Mesendoderm (in vitro differentiated cells): ENCODE data around the gene CAMTA1.

ENCODE experiments used
- DNase-seq: peaks from one replicate; pipeline ENCODE4 v3.0.0; 2013
- H2AK5ac ChIP-seq: 2 replicates; pipeline ENCODE4 v1.6.1; 2013; ENCODE audit warnings: low read length, inconsistent platforms
- H2BK120ac ChIP-seq: 2 replicates; pipeline ENCODE4 v1.6.1; 2013; ENCODE audit warnings: low read depth, mild to moderate bottlenecking, low read length, moderate library complexity, mixed read lengths
- H2BK15ac ChIP-seq: replicated peaks from 2 replicates; pipeline ENCODE4 v1.6.1; 2013; ENCODE audit warnings: low read depth, mild to moderate bottlenecking, moderate library complexity
- H2BK5ac ChIP-seq: 2 replicates; pipeline ENCODE4 v1.6.1; 2013; ENCODE audit warnings: low read length, inconsistent platforms
- H3K18ac ChIP-seq: 2 replicates; pipeline ENCODE4 v1.6.1; 2013; ENCODE audit warnings: mild to moderate bottlenecking, low read length, mixed read lengths
- H3K23ac ChIP-seq: one replicate; pipeline ENCODE4 v1.6.1; 2013; ENCODE audit warnings: low read length
- H3K27ac ChIP-seq: 2 replicates; pipeline ENCODE4 v1.5.1; 2013; ENCODE audit warnings: low read depth, mild to moderate bottlenecking, inconsistent platforms, low read length, moderate library complexity
- H3K27me3 ChIP-seq: 2 replicates; pipeline ENCODE4 v1.6.1; 2013; ENCODE audit warnings: low read length, control low read depth, mild to moderate bottlenecking, inconsistent platforms; ENCODE audit not compliant: insufficient read depth, poor library complexity
- H3K36me3 ChIP-seq: 2 replicates; pipeline ENCODE4 v1.6.1; 2013; ENCODE audit warnings: low read length, inconsistent platforms; ENCODE audit not compliant: control insufficient read depth, insufficient read depth
- H3K4ac ChIP-seq: one replicate; pipeline ENCODE4 v1.6.1; 2013; ENCODE audit warnings: low read depth, mild to moderate bottlenecking, low read length, moderate library complexity
- H3K4me1 ChIP-seq: 2 replicates; pipeline ENCODE4 v1.6.1; 2013; ENCODE audit warnings: low read depth, low read length, inconsistent platforms; ENCODE audit not compliant: control insufficient read depth
- H3K4me2 ChIP-seq: 2 replicates; pipeline ENCODE4 v1.6.1; 2013; ENCODE audit warnings: low read length
- H3K4me3 ChIP-seq: 2 replicates; pipeline ENCODE4 v1.5.1; 2013; ENCODE audit warnings: mild to moderate bottlenecking, low read length
- H3K56ac ChIP-seq: one replicate; pipeline ENCODE4 v1.6.1; 2013; ENCODE audit warnings: low read length
- H3K79me1 ChIP-seq: 2 replicates; pipeline ENCODE4 v1.6.1; 2013; ENCODE audit warnings: low read length, inconsistent platforms
- H3K79me2 ChIP-seq: 2 replicates; pipeline ENCODE4 v1.6.1; 2013; ENCODE audit warnings: mild to moderate bottlenecking, low read length; ENCODE audit not compliant: control insufficient read depth, insufficient read depth
- H3K9ac ChIP-seq: 2 replicates; pipeline ENCODE4 v1.6.1; 2013; ENCODE audit warnings: low read length, inconsistent platforms
- H4K5ac ChIP-seq: one replicate; pipeline ENCODE4 v1.6.1; 2013; ENCODE audit warnings: low read length
- H4K8ac ChIP-seq: one replicate; pipeline ENCODE4 v1.6.1; 2013; ENCODE audit warnings: low read depth, mild to moderate bottlenecking, control low read depth, low read length, moderate library complexity
- WGBS: extraction: QIAGEN DNeasy Blood & Tissue Kit; methylation state at CpG from one replicate; pipeline ENCODE4 v1.1.7; 2013; ENCODE audit warnings: low lambda C conversion rate, missing lambda C conversion rate; ENCODE audit not compliant: insufficient coverage; ENCODE audit errors: extremely low coverage; 5-methylcytosine and 5-hydroxymethylcytosine counted together

CAMTA1 gene

GRCh38 chr1:7253988-7254587 lies 468.8 kb downstream of the CAMTA1 start:
- Histone ChIP-seq H3K27ac (no peak overlapping the region), H3K56ac (no peak overlapping the region), H4K5ac (no peak overlapping the region), H3K4me1 (no peaks in the 10 kb centered on the region), H3K9ac (no peak overlapping the region), H3K79me1 (no peaks in the 10 kb centered on the region), H3K23ac (no peak overlapping the region), H3K79me2 (no peaks in the 10 kb centered on the region), H3K18ac (no peak overlapping the region), H4K8ac (no peak overlapping the region), H2BK15ac (no peak overlapping the region), H3K4ac (no peak overlapping the region), H3K4me3 (no peak overlapping the region), H2AK5ac (no peak overlapping the region), H3K4me2 (no peak overlapping the region), H3K36me3 (no peaks in the 10 kb centered on the region), H2BK5ac (no peak overlapping the region), H2BK120ac (no peak overlapping the region), H3K27me3 (no peaks in the 10 kb centered on the region)
- no CpG with 5 or more reads among the region's 11 CpGs for WGBS
- DNase-seq, result no peak

- no CpG with 5 or more reads among the region's 13 CpGs for WGBS
- Histone ChIP-seq H3K56ac (no peak overlapping the region), H2BK5ac (no peak overlapping the region), H2AK5ac (no peak overlapping the region), H2BK15ac (no peak overlapping the region), H3K27ac (no peak overlapping the region), H2BK120ac (no peak overlapping the region), H4K5ac (no peak overlapping the region), H3K27me3 (no peaks in the 10 kb centered on the region), H3K79me1 (no peaks in the 10 kb centered on the region), H3K36me3 (no peaks in the 10 kb centered on the region), H3K4me2 (no peak overlapping the region), H4K8ac (no peak overlapping the region), H3K23ac (no peak overlapping the region), H3K4me3 (no peak overlapping the region), H3K4me1 (no peaks in the 10 kb centered on the region), H3K4ac (no peak overlapping the region), H3K9ac (no peak overlapping the region), H3K18ac (no peak overlapping the region), H3K79me2 (no peaks in the 10 kb centered on the region)
- no peak for DNase-seq
Measured at GRCh38 chr1:7255303-7256058, 470.2 kb downstream of the CAMTA1 start.

- Histone ChIP-seq H2BK15ac (no peak overlapping the region), H3K18ac (no peak overlapping the region), H2BK120ac (no peak overlapping the region), H3K4me3 (no peak overlapping the region), H3K23ac (no peak overlapping the region), H3K9ac (no peak overlapping the region), H2BK5ac (no peak overlapping the region), H3K4me2 (no peak overlapping the region), H3K79me2 (no peaks in the 10 kb centered on the region), H3K36me3 (no peaks in the 10 kb centered on the region), H2AK5ac (no peak overlapping the region), H3K79me1 (no peaks in the 10 kb centered on the region), H3K4me1 (no peaks in the 10 kb centered on the region), H4K8ac (no peak overlapping the region), H3K27me3 (no peaks in the 10 kb centered on the region), H3K4ac (no peak overlapping the region), H3K56ac (no peak overlapping the region), H3K27ac (no peak overlapping the region), H4K5ac (no peak overlapping the region)
- DNase-seq, result no peak
- WGBS, result no CpG with 5 or more reads among the region's 7 CpGs
Measured at GRCh38 chr1:7256526-7256925, 471.3 kb downstream of the CAMTA1 start.

- H3K79me2 ChIP-seq, result no peaks in the 10 kb centered on the region
- H3K27me3 ChIP-seq, result no peaks in the 10 kb centered on the region
- no peak overlapping the region for H3K4ac ChIP-seq
- H4K8ac ChIP-seq, result no peak overlapping the region
- no peak overlapping the region for H3K18ac ChIP-seq
- no peaks in the 10 kb centered on the region for H3K36me3 ChIP-seq
- WGBS, result no CpG with 5 or more reads among the region's 10 CpGs
- H2BK120ac ChIP-seq, result no peak overlapping the region
- H2BK15ac ChIP-seq, result no peak overlapping the region
- no peak overlapping the region for H3K27ac ChIP-seq
- H3K4me1 ChIP-seq, result no peaks in the 10 kb centered on the region
- no peak overlapping the region for H3K56ac ChIP-seq
- no peak overlapping the region for H3K9ac ChIP-seq
- H2BK5ac ChIP-seq, result no peak overlapping the region
- no peak overlapping the region for H3K23ac ChIP-seq
- H3K4me3 ChIP-seq, result no peak overlapping the region
- no peak for DNase-seq
- no peaks in the 10 kb centered on the region for H3K79me1 ChIP-seq
- no peak overlapping the region for H4K5ac ChIP-seq
- no peak overlapping the region for H3K4me2 ChIP-seq
- no peak overlapping the region for H2AK5ac ChIP-seq
Measured at GRCh38 chr1:7257225-7257624, 472.0 kb downstream of the CAMTA1 start.

- no CpG with 5 or more reads among the region's 19 CpGs for WGBS
- H3K4me2 ChIP-seq, result no peak overlapping the region
Measured at GRCh38 chr1:7258589-7259135, 473.4 kb downstream of the CAMTA1 start.

More at GRCh38 chr1:7258589-7259135, 473.4 kb downstream of the CAMTA1 start:
- no peak overlapping the region for H3K4ac ChIP-seq
- no peak overlapping the region for H3K23ac ChIP-seq
- H3K27me3 ChIP-seq, result no peaks in the 10 kb centered on the region
- no peak overlapping the region for H4K8ac ChIP-seq
- H3K18ac ChIP-seq, result no peak overlapping the region
- H3K36me3 ChIP-seq, result no peaks in the 10 kb centered on the region
- H2AK5ac ChIP-seq, result no peak overlapping the region
- H3K56ac ChIP-seq, result no peak overlapping the region
- H3K27ac ChIP-seq, result no peak overlapping the region
- no peak overlapping the region for H4K5ac ChIP-seq
- no peak overlapping the region for H2BK120ac ChIP-seq
- H3K79me2 ChIP-seq, result no peaks in the 10 kb centered on the region
- no peak for DNase-seq
- H3K4me3 ChIP-seq, result no peak overlapping the region
- no peak overlapping the region for H2BK15ac ChIP-seq
- no peak overlapping the region for H3K9ac ChIP-seq
- no peak overlapping the region for H2BK5ac ChIP-seq
- H3K79me1 ChIP-seq, result no peaks in the 10 kb centered on the region
- no peaks in the 10 kb centered on the region for H3K4me1 ChIP-seq
